Activated naive CD4-positive, alpha-beta T cell treated with anti-CD3 and anti-CD28 coated beads, Interleukin-2, amount 50 U/mL, for 72 hours (primary cell): ENCODE measurements around the gene POTEE. TPM values are rescaled to one million over a fixed set of nuclear protein-coding genes. Genes with fewer than 3 reads are reported as not detected.
"Not testable (repeated sequence)": the region's sequence is repeated elsewhere in the genome, so short reads cannot be mapped to it uniquely, and the experiment has no call there.

Experiments
- ATAC-seq, 2 donors: fragments of 150-1000 bp; cut with Tn5 transposase; 2 replicates each; pipeline ENCODE4 v1.10.0; 2021; ENCODE audit warnings: mild to moderate bottlenecking in 2 of 2, moderate library complexity in 2 of 2
- DNase-seq, 2 donors: peaks; one replicate each; pipeline ENCODE4 v3.0.0; 2021 to 2022; ENCODE audit warnings: low spot score in 2 of 2
- H3K27ac Mint-ChIP-seq, 2 donors: one replicate each; pipeline ENCODE4 v1.8.0; 2022; ENCODE audit warnings: mild to moderate bottlenecking in 2 of 2, mixed read lengths in 2 of 2
- H3K36me3 Mint-ChIP-seq, 2 donors: one replicate each; pipeline ENCODE4 v1.8.0; 2022; ENCODE audit warnings: mixed read lengths in 2 of 2
- H3K9me3 Mint-ChIP-seq, 2 donors: one replicate each; pipeline ENCODE4 v1.8.0; 2022; ENCODE audit warnings: mixed read lengths in 2 of 2
- total RNA-seq, 2 donors: library from RNA; stranded (reverse); gene quantifications; one replicate each; pipeline ENCODE4 v1.2.3, GENCODE V29; 2022

The POTEE gene
- total RNA-seq: under 1 TPM; 0.60 to 0.66 TPM

- not testable (repeated sequence) for DNase-seq, H3K9me3 Mint-ChIP-seq, ATAC-seq, H3K36me3 Mint-ChIP-seq, H3K27ac Mint-ChIP-seq
Measured at GRCh38 chr2:131209030-131209772, at the start of gene POTEE. TSS of gene POTEE (plus strand) at chr2:131209536. CDS start at chr2:131218403, 8,867 bp downstream.

- not testable (repeated sequence) for DNase-seq, ATAC-seq, H3K9me3 Mint-ChIP-seq, H3K27ac Mint-ChIP-seq, H3K36me3 Mint-ChIP-seq
Measured at GRCh38 chr2:131165562-131165961, 43.8 kb upstream of the POTEE start.

- DNase-seq: no peak
- Mint-ChIP-seq H3K9me3 (no peaks in the 10 kb centered on the region), H3K36me3 (no peaks in the 10 kb centered on the region), H3K27ac (no peak overlapping the region)
- ATAC-seq: no peak
Measured at GRCh38 chr2:131168538-131168937, 40.8 kb upstream of the POTEE start.

DNA sequence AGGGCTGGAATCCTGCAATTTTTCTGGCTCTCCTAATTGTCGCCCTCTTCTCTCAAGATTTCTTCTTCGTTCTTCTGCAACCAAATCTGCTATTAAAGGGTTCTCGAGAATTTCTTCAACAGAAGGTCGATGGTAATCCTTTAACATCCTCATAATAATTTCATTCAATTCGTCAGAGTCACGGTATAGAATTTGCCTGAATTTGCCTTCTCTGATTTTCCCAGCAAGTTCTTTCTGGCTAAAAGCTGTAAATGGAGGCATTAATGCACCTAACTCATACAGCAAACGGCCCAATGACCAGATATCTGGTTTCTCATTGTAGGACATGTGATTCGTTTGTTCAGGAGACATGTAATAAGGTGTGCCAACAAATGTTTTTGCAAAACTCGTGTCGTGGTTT lies 31.3 kb upstream of the POTEE start:
- not testable (repeated sequence) for H3K27ac Mint-ChIP-seq, H3K36me3 Mint-ChIP-seq, H3K9me3 Mint-ChIP-seq, ATAC-seq, DNase-seq

- not testable (repeated sequence) for H3K36me3 Mint-ChIP-seq, DNase-seq, ATAC-seq, H3K9me3 Mint-ChIP-seq, H3K27ac Mint-ChIP-seq
Measured at GRCh38 chr2:131178721-131179418, 30.5 kb upstream of the POTEE start.

DNA sequence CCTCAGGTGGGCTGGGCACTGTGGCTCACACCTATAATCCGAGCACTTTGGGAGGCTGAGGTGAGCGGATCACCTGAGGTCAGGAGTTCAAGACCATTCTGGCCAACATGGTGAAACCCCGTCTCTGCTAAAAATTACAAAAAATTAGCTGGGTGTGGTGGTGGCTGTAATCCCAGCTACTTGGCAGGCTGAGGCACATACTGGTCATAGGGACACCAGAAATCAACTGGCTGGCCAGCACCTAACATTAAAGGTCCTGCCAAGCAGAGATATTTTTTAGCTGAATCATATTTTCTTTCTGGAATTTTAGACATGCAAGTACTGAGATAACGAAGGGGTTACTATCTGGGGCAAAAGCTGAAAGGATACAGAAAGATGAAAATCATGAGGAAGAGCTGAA lies 27.9 kb upstream of the POTEE start:
- DNase-seq, H3K27ac Mint-ChIP-seq, H3K9me3 Mint-ChIP-seq, H3K36me3 Mint-ChIP-seq, ATAC-seq: not testable (repeated sequence)

DNA sequence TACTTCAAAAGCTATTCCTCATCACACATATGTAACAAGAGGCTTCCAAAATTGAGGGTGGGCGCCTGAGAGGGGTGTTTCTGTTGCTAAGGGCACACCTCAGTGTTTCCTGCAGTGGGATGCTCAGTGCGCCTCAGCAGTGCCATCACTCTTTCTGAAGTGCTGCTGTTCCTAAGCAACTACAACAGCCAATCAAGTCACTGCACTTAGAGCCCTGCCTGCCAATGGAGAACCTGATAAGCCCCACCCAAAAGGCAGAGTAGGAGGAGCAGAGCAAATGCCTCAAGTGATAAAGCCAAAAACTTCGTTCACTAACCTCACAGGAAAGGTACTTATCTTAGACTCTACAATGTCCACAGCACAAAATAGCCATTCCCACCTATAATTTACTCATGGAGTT lies 15.9 kb upstream of the POTEE start:
- DNase-seq, H3K27ac Mint-ChIP-seq, H3K36me3 Mint-ChIP-seq, ATAC-seq, H3K9me3 Mint-ChIP-seq: not testable (repeated sequence)

- H3K36me3 Mint-ChIP-seq, DNase-seq, ATAC-seq, H3K27ac Mint-ChIP-seq, H3K9me3 Mint-ChIP-seq: not testable (repeated sequence)
Measured at GRCh38 chr2:131196186-131196585, 13.2 kb upstream of the POTEE start.

GRCh38 chr2:131201098-131201497 lies 8.2 kb upstream of the POTEE start:
- DNase-seq: no peak
- Mint-ChIP-seq H3K27ac (no peak overlapping the region), H3K36me3 (no peaks in the 10 kb centered on the region), H3K9me3 (no peaks in the 10 kb centered on the region)
- no peak for ATAC-seq

GRCh38 chr2:131207839-131208238 lies 1.5 kb upstream of the POTEE start:
- H3K9me3 Mint-ChIP-seq, H3K27ac Mint-ChIP-seq, DNase-seq, ATAC-seq, H3K36me3 Mint-ChIP-seq: not testable (repeated sequence)

- not testable (repeated sequence) for ATAC-seq, DNase-seq, H3K36me3 Mint-ChIP-seq, H3K9me3 Mint-ChIP-seq, H3K27ac Mint-ChIP-seq
Measured at GRCh38 chr2:131209773-131210104, 403 bp downstream of the POTEE start.

DNA sequence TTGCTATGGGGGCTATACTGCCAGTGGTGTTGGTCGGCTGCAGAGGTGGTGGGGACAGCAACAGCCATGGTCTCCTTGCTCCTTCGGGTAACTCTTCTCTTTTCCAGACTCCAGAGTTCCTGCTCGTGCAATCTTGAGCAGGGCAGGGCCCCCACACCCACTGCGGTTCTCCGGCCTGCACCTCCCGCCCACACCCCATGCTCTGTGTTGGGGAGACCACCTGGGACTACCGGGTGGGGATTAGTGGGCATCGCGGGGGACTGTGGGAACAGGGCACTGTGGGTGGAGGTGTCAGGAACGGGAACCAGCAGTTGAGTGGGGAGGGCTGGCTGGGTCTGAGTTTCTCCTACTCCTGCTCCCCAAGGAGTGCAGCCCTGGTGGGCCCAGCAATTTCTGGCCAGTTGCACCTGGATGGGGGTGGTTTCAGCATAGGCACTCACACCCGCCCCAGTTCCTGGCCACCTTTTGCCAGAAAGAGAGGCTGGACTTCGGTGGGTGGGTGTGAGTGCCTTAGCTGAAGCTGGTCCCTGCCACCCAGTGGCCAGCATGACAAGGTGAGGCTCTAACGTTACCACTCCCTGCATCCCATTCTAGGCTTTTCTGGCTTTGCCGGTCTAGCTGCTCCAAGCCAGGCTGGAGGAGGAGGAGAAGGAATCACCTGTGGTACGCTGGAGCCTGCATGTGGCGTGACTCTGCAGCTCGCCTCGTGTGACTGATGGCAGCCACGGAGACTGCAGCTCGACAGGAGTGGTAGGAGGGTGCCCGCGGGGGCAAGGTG lies 1.3 kb downstream of the POTEE start:
- not testable (repeated sequence) for ATAC-seq, H3K36me3 Mint-ChIP-seq, H3K27ac Mint-ChIP-seq, DNase-seq, H3K9me3 Mint-ChIP-seq

GRCh38 chr2:131217238-131217986 lies 8.1 kb downstream of the POTEE start:
- DNase-seq, H3K9me3 Mint-ChIP-seq, H3K27ac Mint-ChIP-seq, H3K36me3 Mint-ChIP-seq, ATAC-seq: not testable (repeated sequence)

GRCh38 chr2:131235543-131236449 lies 26.5 kb downstream of the POTEE start:
- not testable (repeated sequence) for H3K36me3 Mint-ChIP-seq, H3K27ac Mint-ChIP-seq, DNase-seq, ATAC-seq, H3K9me3 Mint-ChIP-seq
